IgD-negative memory B cell (primary cell): Measurements from ENCODE around the gene CFAP70. TPM values are rescaled to one million over a fixed set of nuclear protein-coding genes. Genes with fewer than 3 reads are reported as not detected.

ENCODE experiments used
- H3K27ac Mint-ChIP-seq, 3 donors: one replicate each; pipeline ENCODE4 v1.8.0; 2020 to 2022; ENCODE audit warnings: mild to moderate bottlenecking in 3 of 3, mixed read lengths in 3 of 3, moderate library complexity in 1 of 3
- H3K27me3 Mint-ChIP-seq: one replicate; pipeline ENCODE4 v1.8.0; 2021; ENCODE audit warnings: mixed read lengths
- H3K36me3 Mint-ChIP-seq: one replicate; pipeline ENCODE4 v1.8.0; 2020; ENCODE audit warnings: mild to moderate bottlenecking, mixed read lengths
- H3K4me1 Mint-ChIP-seq, 3 donors: one replicate each; pipeline ENCODE4 v1.8.0; 2020 to 2022; ENCODE audit warnings: mixed read lengths in 3 of 3, mild to moderate bottlenecking in 1 of 3
- H3K4me3 Mint-ChIP-seq, 4 donors: one replicate each; pipeline ENCODE4 v1.8.0; 2020 to 2022; ENCODE audit warnings: mild to moderate bottlenecking in 4 of 4, mixed read lengths in 4 of 4, moderate library complexity in 3 of 4
- H3K9me3 Mint-ChIP-seq, 3 donors: one replicate each; pipeline ENCODE4 v1.8.0; 2020 to 2021; ENCODE audit warnings: mixed read lengths in 3 of 3, mild to moderate bottlenecking in 1 of 3
- polyA plus RNA-seq: library from polyadenylated mRNA; unstranded; fragments of 300-500 nt; fragmentation: Illumina TruSeq; gene quantifications from one replicate; pipeline ENCODE4 v1.2.3, GENCODE V29; 2021

CFAP70 gene
- polyA plus RNA-seq, 1 donor from 2014 or later: 0.43 TPM

DNA sequence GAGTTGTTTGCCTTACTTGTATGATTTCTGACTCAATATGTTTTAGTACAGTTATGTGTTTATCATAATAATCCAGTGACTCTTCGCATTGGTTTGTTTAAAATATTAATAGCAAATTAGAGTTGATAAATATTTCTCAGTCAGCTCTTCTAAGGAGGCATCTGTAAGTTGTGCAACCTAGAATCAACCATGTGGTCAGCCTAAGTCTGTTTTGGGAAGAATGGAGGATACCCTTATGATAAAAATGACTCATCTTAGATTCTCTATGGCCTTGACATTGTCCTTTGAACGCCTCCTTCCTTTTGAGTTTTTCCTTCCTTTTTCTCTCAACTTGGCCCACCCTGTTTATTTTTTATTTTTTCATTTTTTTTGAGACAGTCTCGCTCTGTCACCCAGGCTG lies 130.4 kb downstream of the CFAP70 start:
- Mint-ChIP-seq H3K4me1 (no peaks in the 10 kb centered on the region), H3K27me3 (no peaks in the 10 kb centered on the region), H3K9me3 (no peaks in the 10 kb centered on the region), H3K4me3 (no peak overlapping the region), H3K27ac (no peak overlapping the region), H3K36me3 (no peaks in the 10 kb centered on the region)

DNA sequence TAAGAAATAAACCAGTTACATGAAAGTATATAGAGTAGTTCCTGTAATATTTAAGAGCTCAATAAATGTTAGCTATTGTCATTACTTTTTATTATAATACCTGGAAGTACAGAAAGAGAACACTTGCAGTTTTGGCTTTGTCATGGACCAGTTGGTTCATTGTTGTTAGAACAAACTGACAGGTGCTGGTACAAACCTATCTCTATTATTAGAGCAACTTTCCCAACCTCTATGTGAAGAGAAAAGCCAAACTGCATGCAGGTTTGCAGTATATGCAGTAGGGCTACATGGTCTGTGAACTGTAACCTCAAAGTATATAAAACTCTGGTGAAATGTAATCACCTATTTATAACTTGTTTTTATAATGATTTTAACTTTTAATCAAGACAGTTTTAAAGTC lies 132.0 kb downstream of the CFAP70 start:
- Mint-ChIP-seq H3K36me3 (no peaks in the 10 kb centered on the region), H3K4me1 (no peaks in the 10 kb centered on the region), H3K27me3 (no peaks in the 10 kb centered on the region), H3K27ac (no peak overlapping the region), H3K9me3 (no peaks in the 10 kb centered on the region), H3K4me3 (no peak overlapping the region)

DNA sequence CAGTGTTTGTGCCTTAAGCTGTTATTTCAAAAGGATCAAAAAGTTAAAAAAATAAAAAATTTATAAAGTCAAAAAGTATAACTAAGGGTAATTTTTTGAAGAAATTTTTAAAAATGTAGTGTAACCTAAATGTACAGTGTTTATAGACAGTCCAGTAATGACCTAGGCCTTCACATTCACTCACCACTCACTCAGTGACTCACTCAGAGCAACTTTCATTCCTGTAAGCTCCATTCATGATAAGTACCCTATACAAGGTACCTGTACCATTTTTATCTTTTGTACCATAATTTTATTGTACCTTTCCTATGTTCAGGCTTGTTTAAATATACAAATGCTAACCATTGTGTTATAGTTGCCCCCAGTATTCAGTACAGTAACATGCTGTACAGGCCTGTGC lies 133.1 kb downstream of the CFAP70 start:
- Mint-ChIP-seq H3K4me3 (no peak overlapping the region), H3K4me1 (no peaks in the 10 kb centered on the region), H3K27me3 (no peaks in the 10 kb centered on the region), H3K36me3 (no peaks in the 10 kb centered on the region), H3K9me3 (no peaks in the 10 kb centered on the region), H3K27ac (no peak overlapping the region)

DNA sequence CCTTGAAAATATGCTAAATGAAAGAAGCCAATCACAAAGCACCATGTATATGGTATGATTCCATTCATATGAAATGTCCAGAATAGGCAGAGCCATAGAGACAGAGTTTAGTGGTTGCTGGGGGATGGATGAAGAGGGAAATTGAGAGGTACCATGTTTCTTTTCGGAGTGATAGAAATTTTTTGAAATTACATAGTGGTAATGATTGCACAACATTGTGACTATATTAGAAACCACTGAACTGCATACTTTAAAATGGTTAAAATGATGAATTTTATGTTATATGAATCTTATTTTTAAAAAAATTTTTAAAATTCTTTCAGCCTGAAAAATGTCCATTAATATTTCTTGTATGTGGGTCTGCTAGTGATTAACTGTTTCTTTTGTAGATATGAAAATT lies 137.7 kb downstream of the CFAP70 start:
- no peaks in the 10 kb centered on the region for H3K27me3 Mint-ChIP-seq
- H3K4me1 Mint-ChIP-seq: no peaks in the 10 kb centered on the region
- H3K36me3 Mint-ChIP-seq: peaks cover 19% of the 10 kb centered on the region
- H3K9me3 Mint-ChIP-seq: no peaks in the 10 kb centered on the region
- H3K27ac Mint-ChIP-seq: no peak overlapping the region
- no peak overlapping the region for H3K4me3 Mint-ChIP-seq

DNA sequence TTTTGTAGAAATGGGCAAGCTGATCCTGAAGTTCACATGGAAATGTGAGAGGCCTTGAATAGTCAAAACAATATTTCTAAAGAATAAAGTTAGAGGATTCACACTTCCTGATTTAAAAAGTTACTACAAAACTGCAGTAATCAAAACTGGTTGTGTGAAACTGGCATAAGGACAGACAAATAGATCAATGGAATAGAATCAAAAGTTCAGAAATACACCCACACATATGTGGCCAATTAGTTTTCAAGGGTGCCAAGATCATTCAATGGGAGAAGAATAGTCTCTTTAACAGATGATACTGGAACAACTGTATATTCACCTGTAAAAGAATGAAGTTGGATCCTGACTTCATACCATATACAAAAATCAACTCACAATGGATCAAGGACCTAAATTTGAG lies 139.3 kb downstream of the CFAP70 start:
- H3K9me3 Mint-ChIP-seq: no peaks in the 10 kb centered on the region
- H3K27me3 Mint-ChIP-seq: no peaks in the 10 kb centered on the region
- H3K4me3 Mint-ChIP-seq: no peak overlapping the region
- peaks cover 0 to 3% (median 0%) of the 10 kb centered on the region in 3 donors for H3K4me1 Mint-ChIP-seq
- peak overlapping the region in 1 of 3 donors; percentile 60 for H3K27ac Mint-ChIP-seq
- H3K36me3 Mint-ChIP-seq: peaks cover 26% of the 10 kb centered on the region

DNA sequence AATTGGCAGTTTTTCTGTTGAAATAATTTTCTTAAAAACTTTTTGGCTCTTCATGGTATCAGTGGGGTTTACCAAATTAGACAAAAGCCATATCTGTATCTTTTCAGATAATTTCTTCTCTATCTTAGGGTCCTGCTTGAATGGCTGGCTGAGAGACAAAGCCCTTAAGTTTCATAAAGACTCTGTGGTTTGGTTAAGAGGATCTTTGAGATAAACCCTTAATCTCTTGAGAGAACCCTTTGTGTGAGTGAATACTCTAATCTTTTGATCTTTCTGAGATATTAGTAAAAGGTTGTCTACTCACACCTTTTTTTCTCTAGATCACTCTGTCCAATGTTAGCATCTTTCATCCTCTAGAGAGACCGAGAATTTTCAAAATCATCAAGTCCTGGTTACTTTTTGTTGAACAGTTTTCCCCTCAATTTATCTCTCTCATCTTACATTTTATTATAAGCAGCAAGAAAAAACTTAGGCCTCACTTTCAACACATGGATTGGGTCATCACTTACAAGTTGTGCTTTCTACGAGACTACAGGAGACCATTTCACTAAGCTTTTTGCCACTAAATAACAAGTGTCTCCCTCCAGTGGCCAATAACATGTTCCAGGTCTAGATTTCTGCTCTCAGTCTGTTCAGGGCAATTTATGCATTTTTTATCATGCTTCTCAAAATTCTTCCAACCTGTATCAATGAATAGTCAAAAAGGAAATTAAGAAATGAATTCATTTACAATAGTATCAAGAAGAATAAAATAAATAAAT lies 140.1 kb downstream of the CFAP70 start:
- Mint-ChIP-seq H3K4me3 (no peak overlapping the region), H3K27me3 (no peaks in the 10 kb centered on the region), H3K9me3 (no peaks in the 10 kb centered on the region), H3K36me3 (peaks cover 29% of the 10 kb centered on the region), H3K4me1 (peaks cover 0 to 4% (median 0%) of the 10 kb centered on the region in 3 donors), H3K27ac (no peak overlapping the region)

DNA sequence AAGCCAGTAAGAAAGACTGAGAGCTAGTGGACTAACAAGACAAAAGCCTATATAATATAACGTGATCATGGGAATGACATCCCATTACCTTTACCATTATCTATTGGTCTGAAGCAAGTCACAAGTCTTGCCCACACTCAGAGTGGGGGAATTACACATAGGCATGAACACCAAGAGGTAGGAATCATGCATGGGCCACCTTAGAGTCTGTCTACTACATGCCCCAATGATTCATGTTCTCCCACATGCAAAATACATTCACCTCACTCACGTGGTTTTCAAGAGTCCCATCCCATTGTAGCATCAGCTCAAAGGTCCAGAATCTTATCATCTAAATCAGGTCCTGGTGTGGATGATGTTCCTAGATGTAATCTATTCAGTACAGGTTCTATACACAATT lies 141.0 kb downstream of the CFAP70 start:
- H3K27me3 Mint-ChIP-seq: no peaks in the 10 kb centered on the region
- H3K4me1 Mint-ChIP-seq: peaks cover 0 to 4% (median 1%) of the 10 kb centered on the region in 3 donors
- H3K4me3 Mint-ChIP-seq: no peak overlapping the region
- H3K9me3 Mint-ChIP-seq: peaks cover 0 to 1% (median 0%) of the 10 kb centered on the region in 3 donors
- peaks cover 33% of the 10 kb centered on the region for H3K36me3 Mint-ChIP-seq
- H3K27ac Mint-ChIP-seq: no peak overlapping the region

DNA sequence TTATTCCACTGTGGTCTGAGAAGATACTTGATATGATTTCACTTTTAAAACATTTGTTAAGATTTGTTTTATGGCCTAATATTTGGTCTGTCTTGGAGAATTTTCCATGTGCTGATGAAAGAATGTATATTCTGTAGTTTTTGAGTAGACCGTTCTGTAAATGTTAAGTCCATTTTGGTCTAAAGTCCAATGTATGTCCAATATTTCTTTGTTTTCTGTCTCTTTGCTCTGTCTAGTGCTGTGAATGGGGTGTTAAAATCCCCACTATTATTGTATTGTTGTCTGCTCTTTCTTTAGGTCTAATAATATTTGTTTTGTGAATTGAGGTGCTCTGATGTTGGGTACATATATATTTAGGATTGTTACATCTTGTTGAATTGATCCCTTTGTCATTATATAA lies 142.9 kb downstream of the CFAP70 start:
- Mint-ChIP-seq H3K27ac (no peak overlapping the region), H3K27me3 (no peaks in the 10 kb centered on the region), H3K4me3 (peak overlapping the region in 1 of 4 donors; percentile 42), H3K36me3 (peaks cover 40% of the 10 kb centered on the region), H3K4me1 (peaks cover 0 to 4% (median 2%) of the 10 kb centered on the region in 3 donors), H3K9me3 (peaks cover 0 to 1% (median 0%) of the 10 kb centered on the region in 3 donors)

DNA sequence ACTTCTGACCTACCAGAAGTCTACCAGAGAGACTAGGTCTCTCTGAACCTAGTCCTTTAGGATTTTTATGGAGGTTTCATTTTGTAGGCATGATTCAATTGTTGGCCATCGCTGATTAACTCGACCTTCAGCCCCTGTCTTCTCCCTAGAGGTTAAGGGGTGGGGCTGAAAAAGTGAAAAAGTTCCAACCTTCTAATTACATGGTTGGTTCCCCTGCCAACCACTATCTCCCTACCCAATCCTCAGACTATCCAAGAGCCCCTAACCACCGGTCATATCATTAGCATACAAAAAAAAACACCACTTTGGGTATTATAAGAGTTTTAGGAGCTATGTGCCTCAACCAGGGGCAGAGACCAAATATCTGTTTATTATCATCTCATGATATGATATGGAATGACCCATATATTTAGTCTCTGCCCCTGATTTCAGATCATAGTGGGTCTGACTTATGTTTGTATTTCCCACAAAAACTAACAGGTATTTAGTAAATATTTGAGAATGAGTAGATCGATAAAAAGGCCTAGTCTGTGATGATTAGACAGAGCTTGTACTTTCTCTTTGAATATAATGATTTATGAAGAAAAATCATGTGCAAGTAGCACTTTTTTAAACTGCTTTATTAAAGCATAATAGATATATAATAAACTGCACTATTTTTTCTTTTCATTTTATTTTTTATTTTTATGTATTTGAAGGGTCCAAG lies 147.4 kb downstream of the CFAP70 start:
- peaks cover 0 to 4% (median 2%) of the 10 kb centered on the region in 3 donors for H3K4me1 Mint-ChIP-seq
- H3K27me3 Mint-ChIP-seq: no peaks in the 10 kb centered on the region
- H3K9me3 Mint-ChIP-seq: peaks cover 0 to 1% (median 0%) of the 10 kb centered on the region in 3 donors
- H3K36me3 Mint-ChIP-seq: peaks cover 25% of the 10 kb centered on the region
- no peak overlapping the region for H3K4me3 Mint-ChIP-seq
- H3K27ac Mint-ChIP-seq: no peak overlapping the region

DNA sequence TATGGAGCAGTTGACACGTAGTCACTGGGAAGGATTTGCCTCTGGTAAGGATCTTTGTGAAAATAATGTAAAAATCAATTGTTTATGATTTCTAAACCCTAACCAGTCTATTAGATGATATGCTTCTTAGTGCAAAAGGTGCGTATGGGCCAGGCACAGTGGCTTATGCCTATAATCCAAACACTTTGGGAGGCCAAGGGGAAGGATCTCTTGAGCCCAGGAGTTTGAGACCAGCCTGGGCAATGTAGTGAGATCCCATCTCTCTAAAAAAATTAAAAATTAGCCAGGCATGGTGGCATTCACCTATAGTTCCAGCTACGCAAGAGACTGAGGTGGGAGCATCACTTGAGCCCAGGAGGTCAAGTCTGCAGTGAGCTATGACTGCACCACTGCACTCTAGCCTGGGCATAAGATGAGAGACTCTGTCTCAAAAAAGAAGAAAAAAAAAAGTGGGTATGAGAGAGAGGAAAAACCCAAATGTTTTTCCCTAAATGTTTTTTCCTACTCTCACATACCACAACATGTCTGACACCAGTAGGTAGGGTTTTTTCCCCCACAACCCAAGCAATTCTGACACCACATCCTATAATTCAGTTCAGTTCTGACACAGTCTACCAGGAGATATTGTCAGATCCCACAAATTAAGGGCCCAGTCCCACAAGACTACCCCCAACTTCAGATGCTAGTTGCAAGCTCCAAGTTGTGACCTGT lies 148.1 kb downstream of the CFAP70 start:
- no peak overlapping the region for H3K27ac Mint-ChIP-seq
- peak overlapping the region in 1 of 4 donors; percentile 27 for H3K4me3 Mint-ChIP-seq
- H3K27me3 Mint-ChIP-seq: no peaks in the 10 kb centered on the region
- peaks cover 0 to 6% (median 1%) of the 10 kb centered on the region in 3 donors for H3K9me3 Mint-ChIP-seq
- peaks cover 19% of the 10 kb centered on the region for H3K36me3 Mint-ChIP-seq
- H3K4me1 Mint-ChIP-seq: peaks cover 0 to 4% (median 2%) of the 10 kb centered on the region in 3 donors

DNA sequence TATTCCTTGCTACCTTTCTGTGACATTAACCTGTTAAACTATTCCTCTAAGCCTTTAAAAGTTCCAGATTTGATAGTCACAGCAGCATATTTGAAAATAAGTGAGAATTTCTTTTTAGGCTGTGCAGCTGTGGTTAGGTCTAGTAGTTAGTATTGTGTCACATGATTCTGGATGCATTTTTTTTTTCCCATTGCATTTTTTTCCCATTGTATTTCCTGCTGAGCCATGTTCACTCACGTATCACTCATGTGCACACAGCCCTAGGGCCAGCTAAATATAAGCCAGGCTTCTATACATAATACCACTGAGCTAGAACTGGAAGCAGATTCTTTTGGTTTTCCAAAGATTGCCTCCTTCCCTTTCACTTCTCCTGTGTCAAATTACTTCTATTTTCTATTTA lies 149.0 kb downstream of the CFAP70 start:
- no peak overlapping the region for H3K4me3 Mint-ChIP-seq
- no peaks in the 10 kb centered on the region for H3K27me3 Mint-ChIP-seq
- no peak overlapping the region for H3K27ac Mint-ChIP-seq
- peaks cover 0 to 6% (median 1%) of the 10 kb centered on the region in 3 donors for H3K9me3 Mint-ChIP-seq
- peaks cover 0 to 4% (median 2%) of the 10 kb centered on the region in 3 donors for H3K4me1 Mint-ChIP-seq
- peaks cover 22% of the 10 kb centered on the region for H3K36me3 Mint-ChIP-seq

DNA sequence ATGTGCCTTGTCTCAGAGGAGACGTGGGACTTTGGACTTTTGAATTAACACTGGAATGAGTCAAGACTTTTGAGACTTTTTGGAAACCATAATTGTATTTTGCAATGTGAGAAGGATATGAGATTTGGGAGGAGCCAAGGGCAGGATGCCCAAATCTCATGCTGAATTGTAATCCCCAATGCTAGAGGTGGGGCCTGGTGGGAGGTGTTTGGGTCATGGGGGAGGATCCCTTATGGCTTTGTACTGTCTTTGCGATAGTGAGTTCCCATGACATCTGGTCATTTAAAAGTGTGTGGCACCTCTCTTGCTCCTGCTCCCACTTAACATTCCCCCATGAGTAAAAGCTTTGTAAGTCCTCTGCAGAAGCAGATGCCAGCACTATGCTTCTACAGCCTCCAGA lies 150.8 kb downstream of the CFAP70 start:
- Mint-ChIP-seq H3K9me3 (peaks cover 0 to 6% (median 1%) of the 10 kb centered on the region in 3 donors), H3K27ac (no peak overlapping the region), H3K4me1 (peaks cover 0 to 2% (median 0%) of the 10 kb centered on the region in 3 donors), H3K4me3 (no peak overlapping the region), H3K36me3 (peaks cover 13% of the 10 kb centered on the region), H3K27me3 (no peaks in the 10 kb centered on the region)

DNA sequence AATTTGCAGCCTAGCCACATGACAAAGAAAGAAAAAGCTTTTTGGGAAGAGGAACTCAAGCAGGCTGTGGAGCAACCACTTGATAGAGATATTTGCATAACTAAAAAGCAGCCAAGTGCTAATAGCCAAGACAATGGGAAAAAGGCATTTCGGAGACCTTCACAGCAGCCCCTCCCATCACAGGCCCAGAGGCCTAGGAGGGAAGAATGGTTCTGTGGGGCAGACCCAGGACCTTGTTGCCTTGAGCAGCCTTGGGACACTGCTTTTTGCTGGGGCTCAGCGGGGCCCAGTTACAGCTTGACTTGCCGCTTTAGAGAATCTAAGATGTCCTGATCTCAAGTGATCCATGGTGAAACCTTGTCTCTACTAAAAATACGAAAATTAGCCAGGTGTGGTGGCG lies 152.3 kb downstream of the CFAP70 start:
- H3K4me3 Mint-ChIP-seq: no peak overlapping the region
- no peaks in the 10 kb centered on the region for H3K27me3 Mint-ChIP-seq
- peaks cover 9% of the 10 kb centered on the region for H3K36me3 Mint-ChIP-seq
- H3K9me3 Mint-ChIP-seq: peaks cover 0 to 6% (median 0%) of the 10 kb centered on the region in 3 donors
- H3K4me1 Mint-ChIP-seq: no peaks in the 10 kb centered on the region
- H3K27ac Mint-ChIP-seq: peak overlapping the region in 1 of 3 donors; percentile 69

DNA sequence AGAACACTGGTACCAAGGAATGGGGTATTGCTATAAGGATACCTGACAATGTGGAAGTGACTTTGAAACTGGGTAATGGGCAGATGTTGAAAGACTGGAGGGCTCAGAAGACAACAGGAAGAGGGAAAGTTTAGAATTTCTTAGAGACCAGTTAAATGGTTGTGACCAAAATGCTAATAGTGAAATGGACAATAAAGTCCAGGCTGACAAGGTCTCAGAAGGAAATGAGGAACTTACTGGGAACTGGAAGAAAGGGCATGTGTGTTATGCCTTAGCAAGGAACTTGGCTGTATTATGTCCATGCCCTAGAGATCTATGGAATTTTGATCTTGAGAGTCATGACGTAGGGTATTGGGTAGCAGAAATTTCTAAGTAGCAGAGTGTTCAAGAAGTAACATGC lies 152.8 kb downstream of the CFAP70 start:
- H3K4me1 Mint-ChIP-seq: no peaks in the 10 kb centered on the region
- H3K36me3 Mint-ChIP-seq: peaks cover 12% of the 10 kb centered on the region
- H3K4me3 Mint-ChIP-seq: no peak overlapping the region
- peak overlapping the region in 2 of 3 donors; percentile 8 to 69 for H3K27ac Mint-ChIP-seq
- H3K27me3 Mint-ChIP-seq: no peaks in the 10 kb centered on the region
- H3K9me3 Mint-ChIP-seq: peaks cover 0 to 6% (median 0%) of the 10 kb centered on the region in 3 donors

DNA sequence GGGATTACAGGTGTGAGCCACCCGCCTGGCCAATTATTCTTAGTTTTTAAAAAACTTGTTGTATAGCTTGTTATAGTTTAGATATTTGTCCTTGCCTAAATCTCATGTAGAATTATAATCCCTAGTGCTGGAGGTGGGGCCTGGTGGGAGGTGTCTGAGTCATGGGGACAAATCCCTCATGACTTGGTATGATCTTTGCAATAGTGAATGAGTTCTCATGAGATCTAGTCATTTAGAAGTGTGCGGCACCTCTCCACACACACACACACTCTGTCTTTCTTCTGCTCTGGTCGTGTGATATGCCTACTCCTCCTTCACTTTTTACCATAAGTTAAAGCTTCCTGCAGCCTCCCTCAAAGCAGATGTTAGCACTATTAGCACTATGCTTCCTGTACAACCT lies 153.6 kb downstream of the CFAP70 start:
- Mint-ChIP-seq H3K27ac (no peak overlapping the region), H3K9me3 (peaks cover 0 to 6% (median 0%) of the 10 kb centered on the region in 3 donors), H3K4me1 (no peaks in the 10 kb centered on the region)

More for the DNA sequence above, 153.6 kb downstream of the CFAP70 start:
- Mint-ChIP-seq H3K36me3 (peaks cover 9% of the 10 kb centered on the region), H3K4me3 (no peak overlapping the region), H3K27me3 (no peaks in the 10 kb centered on the region)
